Smooth muscle cell of the coronary artery (primary cell): ENCODE measurements around the gene ROM1. TPM values are rescaled to one million over a fixed set of nuclear protein-coding genes. Genes with fewer than 3 reads are reported as not detected.

Source experiments
- total RNA-seq: library from RNA; depleted of rRNA; stranded (reverse); fragments of >200 nt; gene quantifications from 2 replicates; pipeline ENCODE4 v1.2.3, GENCODE V29; 2014; ENCODE audit warnings: low replicate concordance

The ROM1 gene, protein sequence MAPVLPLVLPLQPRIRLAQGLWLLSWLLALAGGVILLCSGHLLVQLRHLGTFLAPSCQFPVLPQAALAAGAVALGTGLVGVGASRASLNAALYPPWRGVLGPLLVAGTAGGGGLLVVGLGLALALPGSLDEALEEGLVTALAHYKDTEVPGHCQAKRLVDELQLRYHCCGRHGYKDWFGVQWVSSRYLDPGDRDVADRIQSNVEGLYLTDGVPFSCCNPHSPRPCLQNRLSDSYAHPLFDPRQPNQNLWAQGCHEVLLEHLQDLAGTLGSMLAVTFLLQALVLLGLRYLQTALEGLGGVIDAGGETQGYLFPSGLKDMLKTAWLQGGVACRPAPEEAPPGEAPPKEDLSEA
- 6.7 and 8.4 TPM in 2 replicates for total RNA-seq

DNA sequence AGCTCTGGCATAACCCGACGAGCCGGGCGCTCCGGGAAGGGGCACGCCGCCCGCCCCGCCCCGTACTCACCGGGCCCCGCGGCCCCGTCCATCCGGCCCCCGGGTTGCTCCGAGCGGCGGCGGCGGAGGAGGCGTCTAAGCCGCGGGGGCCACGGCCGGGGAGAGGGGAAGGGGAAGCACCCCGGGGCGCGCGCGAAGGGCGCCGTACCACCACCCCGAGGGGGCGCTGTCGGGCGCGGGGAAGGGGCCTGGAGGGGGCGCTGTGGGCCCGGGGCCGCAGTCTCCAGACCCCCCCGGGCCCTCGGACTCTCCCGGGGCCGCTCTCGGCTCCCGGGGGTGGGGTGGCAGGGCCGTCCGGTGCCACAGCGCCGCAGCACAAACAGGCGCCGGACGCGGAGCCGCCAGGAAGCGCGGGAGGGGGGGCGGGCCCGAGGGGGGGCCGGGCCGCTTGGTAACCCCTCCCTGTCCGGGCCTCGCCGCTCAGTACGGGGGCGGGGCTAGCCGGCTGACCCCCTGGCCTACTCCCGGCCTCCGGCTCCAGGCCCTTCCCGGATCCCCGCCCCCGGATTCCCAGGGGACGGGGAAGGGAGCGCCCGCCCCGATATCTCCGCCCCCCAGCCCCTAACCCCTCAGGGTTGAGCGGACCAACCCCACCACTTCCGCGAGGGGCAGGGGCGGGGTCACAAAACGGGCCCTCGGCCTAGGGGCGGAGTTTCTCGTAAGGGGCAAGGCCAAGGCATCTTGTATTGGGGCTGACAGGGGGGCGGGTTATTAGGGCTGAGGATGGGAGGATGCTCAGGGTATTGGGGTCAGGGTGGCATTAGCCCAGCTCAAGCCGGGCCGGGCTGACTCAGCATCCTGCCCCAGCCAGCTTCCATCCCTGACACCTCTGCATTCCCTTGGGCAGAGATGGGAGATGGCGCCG is at the start of gene ROM1, which contains the start of gene EML3:
TSS of gene ROM1 (plus strand) at position 892 of the 925 bp plus-strand sequence. CDS start at position 917, 25 bp downstream.
TSS of gene EML3 (minus strand) at position 410 of the 925 bp plus-strand sequence. CDS start at position 92, 318 bp downstream.

DNA sequence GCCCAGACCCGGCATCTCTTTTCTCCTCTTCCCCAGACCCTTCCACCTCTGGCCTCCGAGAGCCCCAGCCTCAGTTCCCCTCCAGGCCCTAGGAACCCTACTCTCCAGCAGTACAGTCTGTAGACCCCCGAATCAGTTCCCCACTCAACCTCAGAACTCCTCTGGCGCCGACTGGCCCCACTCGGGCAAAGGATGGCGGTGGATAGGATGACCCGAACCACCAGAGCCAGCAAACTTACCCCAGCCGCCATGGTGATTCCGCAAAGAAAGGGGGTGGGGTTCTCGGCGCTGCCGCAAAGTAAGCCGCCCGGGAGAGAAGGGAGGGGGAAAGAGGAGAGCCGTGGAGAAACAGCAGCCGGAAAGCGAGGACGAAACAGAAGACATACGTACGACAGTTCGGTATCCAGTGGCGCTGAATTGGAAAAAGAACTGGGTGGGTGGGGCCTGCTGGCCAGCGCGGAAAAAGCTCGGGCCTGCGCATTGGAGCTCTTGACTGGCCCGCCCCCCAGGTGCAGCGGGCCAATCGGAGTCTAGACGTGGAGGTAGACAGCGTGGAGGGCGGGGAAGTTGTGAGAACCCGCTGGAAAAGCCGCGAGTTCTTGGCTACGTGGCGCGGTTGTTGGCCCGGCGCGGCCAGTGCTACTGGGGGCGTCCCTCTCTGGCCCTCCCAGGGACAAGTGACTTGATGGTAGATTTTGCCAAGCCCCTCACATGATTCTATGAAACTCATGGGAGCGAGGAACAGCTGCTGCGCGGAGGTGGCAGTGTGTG is 39.3 kb upstream of the ROM1 start, which contains the start of gene EEF1G:
TSS of gene EEF1G (minus strand) at position 300 of the 771 bp plus-strand sequence. CDS start at position 251, 49 bp downstream.

DNA sequence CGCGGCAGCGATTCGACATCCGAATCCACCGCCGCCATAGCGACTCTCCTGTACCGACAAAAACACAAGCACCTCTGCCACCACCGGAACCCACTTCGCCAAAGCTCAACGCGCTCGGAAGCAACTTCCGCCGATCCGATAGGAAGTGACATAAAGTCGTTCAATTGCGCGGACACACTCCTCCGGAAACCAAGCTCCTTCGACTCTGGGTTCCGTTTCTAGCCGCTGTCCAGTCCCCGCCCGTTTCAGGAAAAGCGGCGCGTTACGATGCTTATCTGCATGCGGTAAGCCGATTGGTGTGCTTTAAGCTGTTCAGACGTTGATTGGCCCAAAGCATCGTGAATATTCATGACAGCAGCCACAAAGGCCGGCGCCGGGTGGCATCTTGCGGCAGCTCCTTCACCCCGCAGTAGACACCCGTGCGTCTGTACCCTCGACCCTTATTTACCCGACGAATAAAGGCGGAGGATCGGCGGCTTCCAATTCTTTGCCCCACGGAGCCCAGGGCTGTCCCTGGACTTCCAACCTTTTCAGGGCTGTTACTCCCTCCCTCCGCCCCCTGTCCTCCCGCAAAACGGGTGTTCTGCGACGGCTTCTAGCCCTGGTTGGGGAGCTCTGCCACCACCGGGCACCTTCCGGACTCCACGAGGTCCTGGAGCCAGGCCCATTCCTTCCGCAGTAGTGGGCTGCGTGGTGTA is 21.5 kb upstream of the ROM1 start, which contains the start of gene TUT1:
TSS of gene TUT1 (minus strand) at position 76 of the 698 bp plus-strand sequence. CDS start at position 38, 38 bp downstream.

DNA sequence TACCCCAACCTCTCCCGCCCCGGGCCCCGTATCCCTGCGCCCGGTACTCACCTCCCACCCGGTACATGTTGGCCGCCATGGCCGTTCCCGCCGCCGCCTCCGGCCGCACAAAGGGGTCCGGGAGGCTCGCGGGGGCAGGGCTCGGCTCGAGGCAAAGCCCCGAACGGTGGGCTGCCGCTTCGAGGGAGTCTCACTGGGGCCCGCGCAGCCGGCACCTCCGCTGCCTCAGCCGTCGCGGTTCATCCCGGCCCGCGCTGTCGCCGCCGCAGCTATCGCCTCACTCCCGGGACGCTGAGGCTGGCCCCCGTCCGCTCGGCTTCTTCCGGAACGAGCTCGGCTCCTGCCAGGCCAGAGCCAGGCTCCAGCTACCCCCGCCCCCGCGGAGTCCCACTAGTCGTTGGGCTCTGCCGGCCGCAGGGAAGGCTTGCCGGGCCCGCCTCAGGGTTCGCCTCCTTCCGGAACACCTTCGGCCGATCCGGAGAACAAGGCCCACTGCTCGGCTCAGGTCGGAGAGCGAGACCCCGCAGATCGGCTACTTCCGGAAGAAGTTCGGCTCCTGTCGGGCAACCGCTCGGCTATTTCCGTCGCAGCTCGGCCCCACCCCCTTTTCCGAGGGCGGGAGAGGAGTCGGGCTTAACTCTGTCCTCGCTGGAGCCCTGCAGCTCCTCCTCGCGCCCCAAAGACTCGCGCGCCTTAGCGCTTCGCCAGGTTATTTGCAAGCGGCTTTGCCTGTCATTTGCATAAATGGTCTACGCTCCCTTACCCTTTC is 11.5 kb upstream of the ROM1 start, which contains the start of gene MTA2:
TSS of gene MTA2 (minus strand) at position 494 of the 769 bp plus-strand sequence. CDS start at position 79, 415 bp downstream.

GRCh38 chr11:62621567-62622470 is 8.8 kb downstream of the ROM1 start, which contains the start of gene B3GAT3:
B3GAT3 (minus strand) TSS chr11:62621986; CDS start chr11:62621947, 39 bp downstream.

DNA sequence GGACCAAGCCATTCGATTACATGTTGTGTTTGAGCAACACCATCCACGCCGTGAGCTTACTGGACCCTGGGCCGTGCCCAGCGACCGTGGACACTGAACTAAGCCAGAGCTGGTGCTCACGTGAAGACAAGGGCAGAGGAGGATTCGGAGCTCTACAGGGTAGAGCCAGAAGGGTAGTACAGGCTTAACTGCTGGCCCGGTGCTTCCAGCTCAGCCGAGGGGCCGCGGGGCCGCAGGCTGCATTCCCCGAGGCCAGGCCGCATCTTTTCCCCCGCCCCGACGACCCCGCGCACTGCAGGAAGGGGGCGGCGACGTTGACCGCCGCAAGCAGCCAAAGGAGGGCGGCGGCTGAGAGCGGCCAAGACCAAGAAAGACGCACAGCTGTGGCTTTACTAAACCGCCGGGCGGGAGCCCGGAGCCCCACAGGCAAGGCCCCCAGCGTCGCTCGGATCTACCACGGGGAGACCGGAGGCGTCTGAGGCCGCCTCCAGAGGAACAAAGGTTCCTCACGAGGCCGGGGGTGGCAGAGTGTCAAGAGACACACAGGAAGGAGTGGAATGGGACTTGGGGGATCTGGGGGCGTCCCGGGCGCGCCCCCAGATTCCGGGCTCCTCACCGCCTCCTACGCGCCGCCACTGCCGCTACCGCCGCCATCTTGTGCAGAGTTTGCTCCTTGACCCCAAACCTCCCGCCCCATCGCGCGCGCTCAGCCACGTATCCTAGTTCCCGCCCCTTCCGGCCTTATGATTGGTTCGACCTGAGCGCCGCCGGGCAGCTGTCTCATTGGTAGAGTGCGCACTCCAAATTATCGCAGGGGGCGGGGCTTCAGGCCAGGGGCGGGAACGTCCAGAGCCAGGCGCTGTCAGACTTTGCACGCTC is 33.1 kb downstream of the ROM1 start, which contains the start of gene GANAB:
TSS of gene GANAB (minus strand) at position 668 of the 879 bp plus-strand sequence. CDS start at position 654, 14 bp downstream.

Other genes with a start within 250 kb of the ROM1 start
- not detected in 2 replicates for gene SCGB1A1, start 194.2 kb upstream of the ROM1 start, total RNA-seq
- gene AHNAK, start 66.5 kb upstream of the ROM1 start, total RNA-seq, result 257 and 396 TPM in 2 replicates
- gene EEF1G, start 39.4 kb upstream of the ROM1 start, total RNA-seq, result 1,294 and 1,609 TPM in 2 replicates
- gene TUT1, start 21.7 kb upstream of the ROM1 start, total RNA-seq, result 5.4 and 6.5 TPM in 2 replicates
- gene MTA2, start 11.4 kb upstream of the ROM1 start, total RNA-seq, result 79.0 and 124 TPM in 2 replicates
- gene EML3, start 482 bp upstream of the ROM1 start, total RNA-seq, result 10.3 and 20.2 TPM in 2 replicates
- 17.2 and 20.3 TPM in 2 replicates for gene B3GAT3, start 8.7 kb downstream of the ROM1 start, total RNA-seq
- gene GANAB, start 33.4 kb downstream of the ROM1 start, total RNA-seq, result 211 and 260 TPM in 2 replicates
- gene INTS5, start 40.0 kb downstream of the ROM1 start, total RNA-seq, result 12.4 and 15.0 TPM in 2 replicates
- 7.3 and 54.1 TPM in 2 replicates for gene C11orf98, start 52.0 kb downstream of the ROM1 start, total RNA-seq
- gene CSKMT, start 52.1 kb downstream of the ROM1 start, total RNA-seq, result 7.4 TPM in 2 replicates
- 12.1 and 14.4 TPM in 2 replicates for gene UQCC3, start 58.4 kb downstream of the ROM1 start, total RNA-seq
- gene LBHD1, start 59.0 kb downstream of the ROM1 start, total RNA-seq, result 0.82 and 2.4 TPM in 2 replicates
- 154 and 462 TPM in 2 replicates for gene UBXN1, start 65.8 kb downstream of the ROM1 start, total RNA-seq
- gene LRRN4CL, start 76.3 kb downstream of the ROM1 start, total RNA-seq, result 0.45 and 17.7 TPM in 2 replicates
- 34.7 and 65.3 TPM in 2 replicates for gene BSCL2, start 94.2 kb downstream of the ROM1 start, total RNA-seq
- not detected in 2 replicates for gene GNG3, start 94.4 kb downstream of the ROM1 start, total RNA-seq
- gene HNRNPUL2, start 114.2 kb downstream of the ROM1 start, total RNA-seq, result 7.5 and 8.9 TPM in 2 replicates
- 33.1 and 39.7 TPM in 2 replicates for gene TTC9C, start 115.2 kb downstream of the ROM1 start, total RNA-seq
- 8.0 and 9.4 TPM in 2 replicates for gene ZBTB3, start 140.9 kb downstream of the ROM1 start, total RNA-seq
- gene POLR2G, start 148.3 kb downstream of the ROM1 start, total RNA-seq, result 93.8 and 114 TPM in 2 replicates
- 13.2 and 27.4 TPM in 2 replicates for gene TAF6L, start 158.1 kb downstream of the ROM1 start, total RNA-seq
- 19.2 and 22.9 TPM in 2 replicates for gene TMEM179B, start 174.1 kb downstream of the ROM1 start, total RNA-seq
- gene TMEM223, start 178.7 kb downstream of the ROM1 start, total RNA-seq, result 4.6 and 14.6 TPM in 2 replicates
- gene NXF1, start 192.2 kb downstream of the ROM1 start, total RNA-seq, result 12.1 and 24.9 TPM in 2 replicates
- 45.7 and 50.7 TPM in 2 replicates for gene STX5, start 218.8 kb downstream of the ROM1 start, total RNA-seq
- gene TEX54, start 219.6 kb downstream of the ROM1 start, total RNA-seq, result not detected in 2 replicates
- gene WDR74, start 226.3 kb downstream of the ROM1 start, total RNA-seq, result 57.8 and 63.7 TPM in 2 replicates